PC-9 (cell line): ENCODE measurements around the gene AKR1A1. TPM values are rescaled to one million over a fixed set of nuclear protein-coding genes. Genes with fewer than 3 reads are reported as not detected.

ENCODE experiments used
- BruUV-seq: library from RNA; stranded (reverse); fragments of 400-500 nt; replicated peaks from 2 replicates; lab custom pipeline; 2021; lab: Mats Ljungman, UMichigan
- CTCF ChIA-PET: fragments of 300-600 bp; sonication (Branson Sonifier 250); formaldehyde crosslinking; loops from one replicate; lab custom pipeline; 2022; ENCODE audit warnings: antibody characterized with exemption; lab: Charles Lee
- POLR2A ChIA-PET: fragments of 300-600 bp; sonication (Branson Sonifier 250); formaldehyde crosslinking; loops from one replicate; lab custom pipeline; 2022; ENCODE audit warnings: antibody characterized with exemption; ENCODE audit not compliant: unreplicated experiment; lab: Charles Lee
- DNase-seq, 2 experiments: peaks; one replicate each; pipeline versions ENCODE4 v3.0.0 to v3.0.0-alpha.2; 2015 to 2022; ENCODE audit warnings: mixed read lengths in 1 of 2
- H2AFZ ChIP-seq: fragments of 200-600 bp; sonication (generic); 2 replicates; pipeline ENCODE4 v1.8.1; 2017; ENCODE audit warnings: antibody characterized with exemption
- H3F3A ChIP-seq: fragments of 200-600 bp; sonication (generic); 2 replicates; pipeline ENCODE4 v1.8.1; 2017; ENCODE audit warnings: antibody characterized with exemption, mild to moderate bottlenecking, low read depth; ENCODE audit not compliant: insufficient read depth
- H3K27ac ChIP-seq: fragments of 200-600 bp; sonication (generic); 2 replicates; pipeline ENCODE4 v1.6.1; 2016; ENCODE audit warnings: mixed run types
- H3K27me3 ChIP-seq: fragments of 200-600 bp; sonication (generic); 2 replicates; pipeline ENCODE4 v1.6.1; 2016; ENCODE audit warnings: low read depth, mixed run types; ENCODE audit not compliant: insufficient read depth
- H3K36me3 ChIP-seq: fragments of 200-600 bp; sonication (generic); 2 replicates; pipeline ENCODE4 v1.6.1; 2016; ENCODE audit warnings: low read depth, mixed run types
- H3K4me1 ChIP-seq: fragments of 200-600 bp; sonication (generic); replicated peaks from 2 replicates; pipeline ENCODE4 v1.6.1; 2016; ENCODE audit warnings: mixed run types; ENCODE audit not compliant: insufficient read depth
- H3K4me2 ChIP-seq: fragments of 200-600 bp; sonication (generic); 2 replicates; pipeline ENCODE4 v1.6.1; 2017; ENCODE audit warnings: mixed run types
- H3K4me3 ChIP-seq: fragments of 200-600 bp; sonication (generic); 2 replicates; pipeline ENCODE4 v1.6.1; 2016; ENCODE audit warnings: mixed run types
- H3K79me2 ChIP-seq: fragments of 200-600 bp; sonication (generic); 2 replicates; pipeline ENCODE4 v1.6.1; 2017; ENCODE audit warnings: low read depth, mixed run types
- H3K9me2 ChIP-seq: fragments of 200-600 bp; sonication (generic); 2 replicates; pipeline ENCODE4 v1.8.1; 2017; ENCODE audit warnings: mild to moderate bottlenecking; ENCODE audit not compliant: insufficient read depth
- H3K9me3 ChIP-seq: fragments of 200-600 bp; sonication (generic); 2 replicates; pipeline ENCODE4 v1.8.1; 2016; ENCODE audit warnings: low read depth; ENCODE audit not compliant: insufficient read depth
- H4K20me1 ChIP-seq: fragments of 200-600 bp; sonication (generic); 2 replicates; pipeline ENCODE4 v1.8.1; 2017; ENCODE audit not compliant: insufficient read depth
- EZH2 ChIP-seq: fragments of 200-600 bp; sonication (generic); IDR thresholded peaks from 2 replicates; pipeline ENCODE4 v1.8.0; 2017; ENCODE audit warnings: antibody characterized with exemption, low read depth
- intact Hi-C: fragments of 100-400 bp; cut with micrococcal nuclease; formaldehyde crosslinking; loops from one replicate; pipeline ENCODE4 v1.10.0; 2022; ENCODE audit not compliant: unreplicated experiment
- total RNA-seq: library from RNA; stranded (reverse); gene quantifications from 2 replicates; pipeline ENCODE4 v1.2.3, GENCODE V29; 2021
- TF ChIP-seq, protein P1 (sequence below): fragments of 200-600 bp; sonication (generic); conservative IDR thresholded peaks from 2 replicates; pipeline ENCODE4 v1.6.1; 2017; ENCODE audit warnings: mixed run types, antibody characterized with exemption, mild to moderate bottlenecking, moderate library complexity

Gene AKR1A1
- total RNA-seq, 1 experiment from 2014 or later: 202 TPM

DNA sequence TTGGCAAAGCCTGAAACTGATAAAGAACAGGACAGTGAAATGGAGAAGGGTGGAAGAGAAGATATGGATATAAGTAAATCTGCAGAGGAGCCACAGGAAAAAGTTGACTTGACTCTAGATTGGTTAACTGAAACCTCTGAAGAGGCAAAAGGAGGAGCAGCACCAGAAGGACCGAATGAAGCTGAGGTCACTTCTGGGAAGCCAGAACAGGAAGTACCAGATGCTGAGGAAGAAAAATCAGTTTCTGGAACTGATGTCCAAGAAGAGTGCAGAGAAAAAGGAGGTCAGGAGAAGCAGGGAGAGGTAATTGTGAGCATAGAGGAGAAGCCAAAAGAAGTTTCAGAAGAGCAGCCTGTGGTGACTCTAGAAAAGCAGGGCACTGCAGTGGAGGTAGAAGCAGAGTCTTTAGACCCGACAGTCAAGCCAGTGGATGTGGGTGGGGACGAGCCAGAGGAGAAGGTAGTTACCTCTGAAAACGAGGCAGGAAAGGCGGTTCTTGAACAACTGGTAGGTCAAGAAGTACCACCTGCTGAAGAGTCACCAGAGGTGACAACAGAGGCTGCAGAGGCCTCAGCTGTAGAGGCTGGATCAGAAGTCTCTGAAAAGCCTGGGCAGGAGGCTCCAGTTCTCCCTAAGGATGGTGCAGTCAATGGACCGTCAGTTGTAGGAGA lies 56.9 kb downstream of the AKR1A1 start:
- H3K4me3 ChIP-seq: no peak overlapping the region
- H3K27ac ChIP-seq: no peak overlapping the region
- BruUV-seq: TSS peak; percentile 88
- H4K20me1 ChIP-seq: peaks cover 9% of the 10 kb centered on the region; the same call in 1 of the 2 replicates
- POLR2A ChIA-PET: no interaction called here
- H3K9me3 ChIP-seq: no peaks in the 10 kb centered on the region
- H3K36me3 ChIP-seq: peaks cover 26% of the 10 kb centered on the region
- H3K4me2 ChIP-seq: no peak overlapping the region
- H3K4me1 ChIP-seq: no peaks in the 10 kb centered on the region
- TF ChIP-seq, protein P1, sequence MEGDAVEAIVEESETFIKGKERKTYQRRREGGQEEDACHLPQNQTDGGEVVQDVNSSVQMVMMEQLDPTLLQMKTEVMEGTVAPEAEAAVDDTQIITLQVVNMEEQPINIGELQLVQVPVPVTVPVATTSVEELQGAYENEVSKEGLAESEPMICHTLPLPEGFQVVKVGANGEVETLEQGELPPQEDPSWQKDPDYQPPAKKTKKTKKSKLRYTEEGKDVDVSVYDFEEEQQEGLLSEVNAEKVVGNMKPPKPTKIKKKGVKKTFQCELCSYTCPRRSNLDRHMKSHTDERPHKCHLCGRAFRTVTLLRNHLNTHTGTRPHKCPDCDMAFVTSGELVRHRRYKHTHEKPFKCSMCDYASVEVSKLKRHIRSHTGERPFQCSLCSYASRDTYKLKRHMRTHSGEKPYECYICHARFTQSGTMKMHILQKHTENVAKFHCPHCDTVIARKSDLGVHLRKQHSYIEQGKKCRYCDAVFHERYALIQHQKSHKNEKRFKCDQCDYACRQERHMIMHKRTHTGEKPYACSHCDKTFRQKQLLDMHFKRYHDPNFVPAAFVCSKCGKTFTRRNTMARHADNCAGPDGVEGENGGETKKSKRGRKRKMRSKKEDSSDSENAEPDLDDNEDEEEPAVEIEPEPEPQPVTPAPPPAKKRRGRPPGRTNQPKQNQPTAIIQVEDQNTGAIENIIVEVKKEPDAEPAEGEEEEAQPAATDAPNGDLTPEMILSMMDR: no peak
- TF ChIP-seq EZH2: no peak
- peaks cover 18% of the 10 kb centered on the region; the same call in 1 of the 2 replicates for H3K79me2 ChIP-seq
- H2AFZ ChIP-seq: no peak overlapping the region
- peaks cover 10% of the 10 kb centered on the region; the same call in 1 of the 2 replicates for H3F3A ChIP-seq
- H3K27me3 ChIP-seq: no peaks in the 10 kb centered on the region
- CTCF ChIA-PET: interaction anchor here (0.6 kb wide), 1 partner anchor 304 kb away, joined by 6 read pairs; no protein-coding TSS in a partner anchor
- DNase-seq: no peak
- no peaks in the 10 kb centered on the region for H3K9me2 ChIP-seq
- intact Hi-C loops: no loop called here

GRCh38 chr1:45608175-45609156 lies 57.8 kb downstream of the AKR1A1 start:
- peaks cover 12% of the 10 kb centered on the region; the same call in 1 of the 2 replicates for H3F3A ChIP-seq
- H3K4me2 ChIP-seq: no peak overlapping the region

More at GRCh38 chr1:45608175-45609156, 57.8 kb downstream of the AKR1A1 start:
- intact Hi-C loops: no loop called here
- TF ChIP-seq, protein P1: no peak
- TF ChIP-seq EZH2: no peak
- no TSS peak for BruUV-seq
- Histone ChIP-seq H3K9me3 (no peaks in the 10 kb centered on the region), H3K27ac (no peak overlapping the region), H3K79me2 (peaks cover 12% of the 10 kb centered on the region; the same call in 1 of the 2 replicates), H4K20me1 (peaks cover 9% of the 10 kb centered on the region; the same call in 1 of the 2 replicates), H3K4me1 (no peaks in the 10 kb centered on the region), H3K36me3 (peaks cover 29% of the 10 kb centered on the region), H2AFZ (no peak overlapping the region), H3K27me3 (no peaks in the 10 kb centered on the region), H3K4me3 (no peak overlapping the region), H3K9me2 (no peaks in the 10 kb centered on the region)
- POLR2A ChIA-PET: no interaction called here
- DNase-seq: no peak
- CTCF ChIA-PET: interaction anchor here (0.6 to 0.7 kb wide), 2 partner anchors 8 to 305 kb away, joined by 6 to 16 read pairs; no protein-coding TSS in a partner anchor
